Gastroesophageal sphincter (tissue), 4 donors: ENCODE results near the gene PADI4. TPM values are rescaled to one million over a fixed set of nuclear protein-coding genes. Genes with fewer than 3 reads are reported as not detected.

Source experiments
- ATAC-seq: fragments of 150-250 bp; one replicate; pipeline ENCODE4 v1.9.1; 2016; ENCODE audit warnings: mild to moderate bottlenecking, moderate library complexity
- H3K27ac ChIP-seq, 4 donors: fragments of 200-600 bp; sonication (generic) in 3 of 4; 1 replicate in 3 of 4; 2 replicates in 1 of 4; pipeline ENCODE4 v1.5.1; 2016 to 2019
- H3K27me3 ChIP-seq: fragments of 200-600 bp; sonication (generic); one replicate; pipeline ENCODE4 v1.5.1; 2019
- H3K36me3 ChIP-seq, 2 donors: fragments of 200-600 bp; sonication (generic); one replicate each; pipeline ENCODE4 v1.5.1; 2019; ENCODE audit warnings: control low read depth in 1 of 2
- H3K4me1 ChIP-seq, 3 donors: fragments of 200-600 bp; sonication (generic); 1 replicate in 2 of 3; 2 replicates in 1 of 3; pipeline ENCODE4 v1.5.1; 2016 to 2019; ENCODE audit warnings: control low read depth in 2 of 3
- H3K4me3 ChIP-seq, 2 donors: fragments of 200-600 bp; sonication (generic); one replicate each; pipeline ENCODE4 v1.5.1; 2019; ENCODE audit warnings: mild to moderate bottlenecking in 1 of 2, moderate library complexity in 1 of 2
- H3K9me3 ChIP-seq, 3 donors: fragments of 200-600 bp; sonication (generic); one replicate each; pipeline ENCODE4 v1.5.1; 2017 to 2019; ENCODE audit warnings: control low read depth in 2 of 3
- EP300 ChIP-seq: sonication (generic); formaldehyde crosslinking; IDR thresholded peaks from one replicate; pipeline ENCODE4 v1.6.1; 2017; ENCODE audit warnings: antibody characterized with exemption, mild to moderate bottlenecking
- POLR2A ChIP-seq, 2 donors: fragments of 450-650 bp; IDR thresholded peaks; one replicate each; pipeline ENCODE4 v1.6.1; 2017; ENCODE audit warnings: antibody characterized with exemption in 2 of 2, mild to moderate bottlenecking in 2 of 2, moderate library complexity in 1 of 2
- POLR2AphosphoS5 ChIP-seq: sonication (generic); formaldehyde crosslinking; IDR thresholded peaks from one replicate; pipeline ENCODE4 v1.6.1; 2017; ENCODE audit warnings: antibody characterized with exemption
- WGBS, 2 donors: methylation state at CpG; one replicate each; pipeline ENCODE4 v1.1.5; 2018; ENCODE audit warnings: low coverage in 1 of 2; 5-methylcytosine and 5-hydroxymethylcytosine counted together
- total RNA-seq, 4 donors: library from RNA; depleted of rRNA; stranded (reverse); fragments of >200 nt; gene quantifications; one replicate each; pipeline ENCODE4 v1.1.0, GENCODE V29; 2016
- TF ChIP-seq, protein P1 (sequence below), 4 experiments: fragments of 200-600 bp in 2 of 4; fragments of 450-650 bp in 2 of 4; sonication (generic) in 1 of 4; IDR thresholded peaks; one replicate each; pipeline ENCODE4 v1.5.1; 2017 to 2019; ENCODE audit warnings: antibody characterized with exemption in 4 of 4, mild to moderate bottlenecking in 2 of 4, moderate library complexity in 2 of 4

The PADI4 gene
- total RNA-seq, 4 donors from 2014 or later, result 1.6 TPM; not detected in 3

DNA sequence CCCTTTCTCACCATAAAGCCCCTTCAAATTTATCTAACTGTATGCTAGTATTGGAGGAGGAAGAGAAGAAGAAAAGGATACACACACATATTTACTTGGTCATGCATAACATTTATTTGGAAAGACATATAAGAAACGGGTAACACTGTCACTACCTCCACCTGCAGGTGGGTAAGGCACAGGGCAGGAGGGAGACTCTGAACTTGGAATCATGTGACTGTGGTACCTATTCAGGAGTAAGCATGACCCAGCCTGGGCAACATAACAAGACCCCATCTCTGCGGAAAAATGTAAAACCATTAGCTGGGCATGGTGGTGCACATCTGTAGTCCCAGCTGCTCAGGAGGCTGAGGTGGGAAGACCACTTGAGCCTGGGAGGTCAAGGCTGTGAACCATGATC is 62.6 kb downstream of the PADI4 start:
- TF ChIP-seq POLR2AphosphoS5 (no peak), EP300 (no peak), POLR2A (IDR thresholded peaks at IDR 0.05) (no peak)
- TF ChIP-seq, protein P1, sequence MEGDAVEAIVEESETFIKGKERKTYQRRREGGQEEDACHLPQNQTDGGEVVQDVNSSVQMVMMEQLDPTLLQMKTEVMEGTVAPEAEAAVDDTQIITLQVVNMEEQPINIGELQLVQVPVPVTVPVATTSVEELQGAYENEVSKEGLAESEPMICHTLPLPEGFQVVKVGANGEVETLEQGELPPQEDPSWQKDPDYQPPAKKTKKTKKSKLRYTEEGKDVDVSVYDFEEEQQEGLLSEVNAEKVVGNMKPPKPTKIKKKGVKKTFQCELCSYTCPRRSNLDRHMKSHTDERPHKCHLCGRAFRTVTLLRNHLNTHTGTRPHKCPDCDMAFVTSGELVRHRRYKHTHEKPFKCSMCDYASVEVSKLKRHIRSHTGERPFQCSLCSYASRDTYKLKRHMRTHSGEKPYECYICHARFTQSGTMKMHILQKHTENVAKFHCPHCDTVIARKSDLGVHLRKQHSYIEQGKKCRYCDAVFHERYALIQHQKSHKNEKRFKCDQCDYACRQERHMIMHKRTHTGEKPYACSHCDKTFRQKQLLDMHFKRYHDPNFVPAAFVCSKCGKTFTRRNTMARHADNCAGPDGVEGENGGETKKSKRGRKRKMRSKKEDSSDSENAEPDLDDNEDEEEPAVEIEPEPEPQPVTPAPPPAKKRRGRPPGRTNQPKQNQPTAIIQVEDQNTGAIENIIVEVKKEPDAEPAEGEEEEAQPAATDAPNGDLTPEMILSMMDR (IDR thresholded peaks at IDR 0.05), result no peak
- no peaks in the 10 kb centered on the region for H3K4me1 ChIP-seq
- H3K36me3 ChIP-seq, result no peaks in the 10 kb centered on the region
- ATAC-seq, result no peak
- H3K4me3 ChIP-seq, result no peak overlapping the region
- H3K27ac ChIP-seq, result no peak overlapping the region
- H3K9me3 ChIP-seq, result no peaks in the 10 kb centered on the region
- peaks cover 74% of the 10 kb centered on the region for H3K27me3 ChIP-seq
- 45 to 59% methylated on average over 2 of the region's 2 CpGs for WGBS, 2 donors

DNA sequence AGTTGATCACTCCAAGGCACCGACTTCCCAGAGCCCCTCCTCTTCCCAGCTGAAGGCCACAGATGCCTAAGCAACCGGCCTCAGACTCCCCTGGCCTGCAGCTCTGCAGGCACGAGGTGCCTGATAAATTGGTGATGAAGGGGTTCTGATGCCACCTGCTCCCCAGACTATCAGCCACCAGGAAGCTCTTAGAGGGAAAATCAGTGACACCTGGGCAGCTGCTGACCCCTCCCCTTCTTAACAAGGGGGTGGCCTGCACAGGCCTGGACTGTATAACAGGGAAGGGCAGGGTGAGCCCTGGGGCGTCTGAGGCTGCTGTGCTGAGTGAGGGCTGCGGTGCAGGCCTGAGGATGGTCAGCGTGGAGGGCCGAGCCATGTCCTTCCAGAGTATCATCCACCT is 63.9 kb downstream of the PADI4 start, which contains the start of gene PADI6:
Gene PADI6, plus strand, starts transcription at position 301 of the 400 bp plus-strand sequence. Its CDS starts 50 bp downstream, at position 351.
- H3K4me3 ChIP-seq, result no peak within 1 kb of the TSS
- no peak for TF ChIP-seq EP300
- TF ChIP-seq POLR2AphosphoS5, result no peak
- TF ChIP-seq, protein P1 (IDR thresholded peaks at IDR 0.05), result no peak
- TF ChIP-seq POLR2A (IDR thresholded peaks at IDR 0.05), result no peak
- WGBS, 2 donors, result 20% methylated on average over 1 of the region's 7 CpGs; no CpG with 5 or more reads in 1 of the 2 donors
- H3K9me3 ChIP-seq, result no peaks in the 10 kb centered on the region
- H3K27me3 ChIP-seq, result peaks cover 68% of the 10 kb centered on the region
- H3K4me1 ChIP-seq, result no peaks in the 10 kb centered on the region
- H3K36me3 ChIP-seq, result no peaks in the 10 kb centered on the region
- H3K27ac ChIP-seq, result no peak within 1 kb of the TSS
- ATAC-seq, result no peak

DNA sequence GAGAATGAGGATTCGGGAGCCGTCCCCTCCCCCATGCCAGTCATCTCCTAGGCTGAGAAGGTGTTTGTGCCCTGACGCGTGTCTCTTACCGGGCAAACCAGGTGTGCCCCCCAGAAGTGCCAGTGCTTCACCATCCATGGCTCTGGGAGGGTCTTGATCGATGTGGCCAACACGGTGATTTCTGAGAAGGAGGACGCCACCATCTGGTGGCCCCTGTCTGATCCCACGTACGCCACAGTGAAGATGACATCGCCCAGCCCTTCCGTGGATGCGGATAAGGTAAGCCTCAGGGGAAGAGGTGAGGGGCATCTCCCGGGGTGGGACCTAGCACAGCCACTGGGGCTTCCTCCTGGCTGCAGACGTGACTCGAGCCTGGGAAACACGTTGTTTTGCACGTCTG is 65.0 kb downstream of the PADI4 start:
- no peaks in the 10 kb centered on the region for H3K36me3 ChIP-seq
- H3K27me3 ChIP-seq, result peaks cover 68% of the 10 kb centered on the region
- no peaks in the 10 kb centered on the region for H3K9me3 ChIP-seq
- no peak overlapping the region for H3K4me3 ChIP-seq
- no peak for ATAC-seq
- WGBS, 2 donors, result 65% methylated on average over 4 of the region's 18 CpGs; no CpG with 5 or more reads in 1 of the 2 donors
- TF ChIP-seq, protein P1 (IDR thresholded peaks at IDR 0.05), result no peak
- no peak for TF ChIP-seq POLR2AphosphoS5
- TF ChIP-seq POLR2A (IDR thresholded peaks at IDR 0.05), result no peak
- TF ChIP-seq EP300, result no peak
- H3K27ac ChIP-seq, result no peak overlapping the region
- no peaks in the 10 kb centered on the region for H3K4me1 ChIP-seq

DNA sequence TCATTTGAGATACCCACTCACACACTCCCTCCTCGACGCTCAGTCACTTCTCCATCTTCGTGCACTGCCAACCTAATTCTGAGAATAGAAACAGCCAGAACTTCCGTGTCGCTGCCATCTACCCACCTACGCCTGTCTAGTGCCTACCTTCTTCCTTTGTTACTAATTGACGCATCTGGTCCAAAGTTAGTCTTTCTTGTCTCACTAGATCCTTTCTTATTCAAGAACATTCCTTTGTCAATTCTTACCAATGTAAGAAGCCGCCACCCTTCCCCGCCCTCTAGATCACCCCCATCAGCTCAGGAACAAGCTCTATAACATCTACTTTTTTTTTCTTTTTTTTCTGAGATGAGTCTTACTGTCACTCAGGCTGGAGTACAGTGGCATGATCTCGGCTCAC is 67.7 kb downstream of the PADI4 start:
- ATAC-seq, result no peak
- 91 to 100% methylated on average over 7 to 10 of the region's 10 CpGs for WGBS, 2 donors
- Histone ChIP-seq H3K27ac (no peak overlapping the region), H3K4me3 (no peak overlapping the region), H3K36me3 (no peaks in the 10 kb centered on the region), H3K9me3 (no peaks in the 10 kb centered on the region), H3K4me1 (no peaks in the 10 kb centered on the region), H3K27me3 (peaks cover 84% of the 10 kb centered on the region)
- TF ChIP-seq POLR2A (IDR thresholded peaks at IDR 0.05), result no peak
- TF ChIP-seq, protein P1 (IDR thresholded peaks at IDR 0.05), result no peak
- no peak for TF ChIP-seq EP300
- TF ChIP-seq POLR2AphosphoS5, result no peak

DNA sequence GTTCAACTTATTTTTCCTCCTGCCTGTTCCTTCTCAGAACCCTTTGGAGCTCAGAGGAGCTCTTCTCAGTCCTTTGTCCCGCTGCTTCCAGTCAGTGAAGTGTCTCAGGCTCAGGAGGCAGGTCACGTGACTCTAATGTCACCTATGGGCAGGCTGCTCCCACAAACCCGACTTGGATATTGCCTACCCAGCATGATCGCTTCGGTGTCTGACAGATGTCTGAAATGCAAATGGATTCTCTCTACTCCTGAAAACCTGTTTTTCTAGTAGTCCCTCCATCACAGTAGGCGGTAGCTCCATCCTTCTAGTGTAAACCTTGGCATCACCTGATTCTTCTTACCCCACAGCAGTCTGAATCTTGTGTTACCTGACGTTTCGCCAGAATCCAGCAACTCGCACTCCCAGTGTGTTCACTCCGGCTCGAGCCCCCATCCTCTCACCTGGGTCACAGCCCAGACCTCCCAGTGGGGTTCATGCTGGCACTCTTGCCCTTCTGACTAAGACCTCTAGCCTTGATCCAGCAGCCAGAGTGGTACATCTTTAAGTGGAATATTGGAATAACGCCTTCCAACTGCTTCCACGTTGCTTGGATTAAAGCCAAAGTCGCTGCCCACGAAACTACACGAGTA is 69.4 kb downstream of the PADI4 start:
- Histone ChIP-seq H3K9me3 (no peaks in the 10 kb centered on the region), H3K4me3 (no peak overlapping the region), H3K36me3 (no peaks in the 10 kb centered on the region), H3K27ac (no peak overlapping the region), H3K27me3 (peaks cover 69% of the 10 kb centered on the region), H3K4me1 (no peaks in the 10 kb centered on the region)
- TF ChIP-seq, protein P1 (IDR thresholded peaks at IDR 0.05), result no peak
- no peak for TF ChIP-seq EP300
- TF ChIP-seq POLR2A (IDR thresholded peaks at IDR 0.05), result no peak
- no peak for TF ChIP-seq POLR2AphosphoS5
- no peak for ATAC-seq
- 16 to 19% methylated on average over 11 to 15 of the region's 16 CpGs for WGBS, 2 donors
